VCaP (cell line): ENCODE measurements around the gene SDHAF3.
A peak's percentile ranks its signal among the peaks of the same experiment; 100 is the strongest.
"Not testable (repeated sequence)": the region's sequence is repeated elsewhere in the genome, so short reads cannot be mapped to it uniquely, and the experiment has no call there.

Source experiments
- H3K27ac ChIP-seq: fragments of 450-650 bp; 2 replicates; pipeline ENCODE4 v1.5.1; 2017
- CTCF ChIP-seq: fragments of 450-650 bp; conservative IDR thresholded peaks from 2 replicates; pipeline ENCODE4 v1.5.1; 2017; ENCODE audit warnings: mild to moderate bottlenecking, moderate library complexity

The SDHAF3 gene

DNA sequence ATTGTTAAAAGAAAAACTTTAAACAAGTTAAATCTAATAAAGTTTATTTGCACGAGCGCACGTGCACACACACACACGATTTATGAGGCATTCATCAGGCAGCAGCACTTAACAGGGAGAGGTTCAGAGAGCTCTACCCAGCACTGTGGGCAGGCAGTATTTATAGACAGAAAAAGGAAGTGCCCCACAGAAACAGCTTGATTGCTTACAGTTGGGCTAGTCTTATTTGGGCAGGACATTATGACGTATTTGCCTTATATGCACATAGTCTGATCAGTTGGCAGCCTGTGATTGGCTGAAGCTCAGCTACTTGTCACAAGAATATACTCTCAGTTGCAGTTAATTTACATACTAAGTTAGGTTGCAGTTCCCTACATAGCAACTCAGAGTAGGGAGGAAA is 1.2 kb upstream of the SDHAF3 start:
- no peak for TF ChIP-seq CTCF
- H3K27ac ChIP-seq, result peak overlapping the region; percentile 88

DNA sequence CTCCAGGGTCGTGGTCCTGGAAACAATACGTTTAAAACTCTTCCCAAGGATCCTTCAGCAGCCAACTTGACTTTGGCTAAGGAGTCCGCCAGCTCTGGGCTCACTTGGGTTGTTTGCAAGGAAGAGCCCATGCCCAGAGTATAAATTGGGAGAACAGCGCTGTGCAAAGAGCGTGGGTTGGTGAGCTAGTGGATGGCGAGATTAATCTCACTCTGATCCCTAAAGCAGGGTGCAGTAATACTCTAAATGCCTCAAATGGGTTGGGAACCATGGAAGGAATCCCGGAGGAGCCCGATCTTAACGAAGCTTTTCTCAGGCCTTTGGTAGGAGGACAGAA is 495 bp upstream of the SDHAF3 start:
- H3K27ac ChIP-seq, result peak overlapping the region; percentile 88
- TF ChIP-seq CTCF, result no peak

DNA sequence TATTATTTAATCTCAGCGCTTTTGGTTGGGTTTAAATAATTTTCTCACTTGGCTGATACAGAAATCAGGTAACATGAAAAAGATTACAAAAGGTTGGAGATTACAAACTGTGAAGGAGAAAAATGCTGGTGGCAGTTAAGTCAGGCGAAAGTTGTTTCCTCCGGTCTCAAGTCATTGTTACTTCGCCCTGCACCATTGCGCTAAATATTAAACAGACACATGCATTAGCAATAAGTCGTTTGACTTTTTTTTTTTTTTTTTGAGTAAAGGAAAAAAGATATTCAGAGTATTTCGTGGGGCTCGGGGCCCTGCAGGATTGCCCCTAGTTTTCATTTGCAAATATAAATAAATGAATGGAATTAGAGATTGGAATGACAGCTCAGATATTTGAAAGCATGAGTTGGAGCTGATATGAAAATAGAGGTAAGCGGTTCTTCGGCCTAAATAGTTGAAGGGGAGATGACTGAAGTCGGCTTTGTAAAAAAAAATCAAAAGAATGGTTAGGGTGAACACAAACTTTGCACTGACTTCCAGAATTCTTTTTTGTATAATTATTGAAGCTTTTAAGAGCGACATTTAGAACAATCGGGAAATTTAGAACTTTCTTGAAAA is 914 bp downstream of the SDHAF3 start:
- peak overlapping the region; percentile 88 for H3K27ac ChIP-seq
- no peak for TF ChIP-seq CTCF

GRCh38 chr7:97119747-97120146 is 2.2 kb downstream of the SDHAF3 start:
- H3K27ac ChIP-seq, result no peak overlapping the region
- no peak for TF ChIP-seq CTCF

- no peak for TF ChIP-seq CTCF
Measured at GRCh38 chr7:97120713-97121457, 3.4 kb downstream of the SDHAF3 start.

DNA sequence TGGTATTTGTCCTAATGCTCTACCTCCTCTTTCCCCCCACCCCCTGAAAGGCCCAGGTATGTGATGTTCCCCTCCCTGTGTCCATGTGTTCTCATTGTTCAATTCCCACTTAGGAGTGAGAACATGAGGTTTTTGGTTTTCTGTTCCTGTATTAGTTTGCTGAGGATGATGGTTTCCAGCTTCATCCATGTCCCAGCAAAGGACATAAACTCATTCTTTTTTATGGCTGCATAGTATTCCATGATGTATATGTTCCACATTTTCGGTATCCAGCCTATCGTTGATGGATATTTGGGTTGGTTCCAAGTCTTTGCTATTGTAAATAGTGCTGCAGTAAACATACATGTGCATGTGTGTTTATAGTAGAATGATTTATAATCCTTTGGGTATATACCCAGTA is 5.6 kb downstream of the SDHAF3 start:
- H3K27ac ChIP-seq, result not testable (repeated sequence)

More at GRCh38 chr7:97120713-97121457, 3.4 kb downstream of the SDHAF3 start:
- H3K27ac ChIP-seq, result no peak overlapping the region

DNA sequence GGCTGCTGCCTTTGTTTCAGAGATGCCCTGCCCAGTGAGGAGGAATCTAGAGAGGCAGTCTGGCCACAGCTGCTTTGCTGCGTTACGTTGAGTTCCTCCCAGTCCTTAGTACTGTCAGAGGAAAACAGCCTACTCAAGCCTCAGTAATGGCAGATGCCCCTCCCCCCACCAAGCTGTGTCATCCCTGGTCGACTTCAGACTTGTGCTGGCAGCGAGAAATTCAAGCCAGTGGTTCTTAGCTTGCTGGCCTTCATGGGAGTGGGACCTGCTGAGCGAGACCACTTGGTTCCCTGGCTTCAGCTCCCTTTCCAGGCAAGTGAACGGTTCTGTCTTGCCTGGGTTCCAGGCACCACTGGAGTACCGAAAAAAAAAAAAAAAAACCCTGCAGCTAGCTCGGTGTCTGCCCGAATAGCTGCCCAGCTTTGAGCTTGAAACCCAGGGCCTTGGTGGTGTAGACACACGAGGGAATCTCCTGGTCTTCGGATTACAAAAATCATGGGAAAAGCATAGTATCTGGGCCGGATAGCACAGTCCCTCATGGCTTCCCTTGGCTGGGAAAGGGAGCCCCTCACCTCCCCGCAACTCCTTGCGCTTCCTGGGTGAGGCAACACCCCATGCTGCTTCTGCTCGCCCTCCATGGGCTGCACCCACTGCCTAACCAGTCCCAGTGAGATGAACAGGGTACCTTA is 9.1 kb downstream of the SDHAF3 start:
- no peak overlapping the region for H3K27ac ChIP-seq
- TF ChIP-seq CTCF, result no peak

DNA sequence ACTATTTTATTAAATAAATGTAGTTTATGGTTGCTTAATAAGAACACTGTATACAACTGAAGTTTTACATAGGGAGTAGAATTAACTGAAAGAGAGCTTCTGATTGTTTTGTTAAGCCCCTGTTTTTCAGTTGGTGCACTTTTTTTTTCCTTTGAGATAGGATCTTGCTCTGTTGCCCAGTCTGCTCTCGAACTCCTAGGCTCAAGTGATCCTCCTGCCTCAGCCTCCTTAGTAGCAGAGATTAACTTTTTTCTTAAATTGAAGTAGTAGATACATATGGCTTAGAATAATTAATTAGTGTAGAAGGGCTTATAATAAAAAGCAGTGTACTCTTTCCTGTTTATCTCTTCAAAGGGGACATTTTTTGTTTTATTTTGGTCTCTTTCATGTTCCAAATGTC is 11.2 kb downstream of the SDHAF3 start:
- H3K27ac ChIP-seq, result no peak overlapping the region
- TF ChIP-seq CTCF, result no peak
